IMR-90 (cell line): ENCODE results near the gene DENND1C. TPM values are rescaled to one million over a fixed set of nuclear protein-coding genes. Genes with fewer than 3 reads are reported as not detected.

ENCODE experiments used
- ATAC-seq: fragments of 200-7000 bp; cut with Tn5 transposase; 2 replicates; pipeline ENCODE4 v1.9.1; 2020; ENCODE audit warnings: low read depth, mild to moderate bottlenecking, moderate library complexity
- BruUV-seq: library from RNA; stranded (reverse); fragments of 400-500 nt; replicated peaks from 2 replicates; lab custom pipeline; 2021; lab: Mats Ljungman, UMichigan
- CTCF ChIA-PET: fragments of 300-600 bp; formaldehyde crosslinking; extraction: SDS; loops from one replicate; lab custom pipeline; 2021; ENCODE audit warnings: antibody characterized with exemption; lab: Yijun Ruan, JAX
- POLR2A ChIA-PET: fragments of 300-600 bp; sonication (Branson Sonifier 250); formaldehyde crosslinking; loops from one replicate; lab custom pipeline; 2022; ENCODE audit warnings: antibody characterized with exemption; ENCODE audit not compliant: unreplicated experiment; lab: Charles Lee
- DNase-seq: peaks from one replicate; pipeline ENCODE4 v3.0.0; 2013
- H2AFZ ChIP-seq: replicated peaks from 2 replicates; pipeline ENCODE3; 2013; ENCODE audit warnings: low read length, mild to moderate bottlenecking; ENCODE audit not compliant: poor library complexity
- H2AK5ac ChIP-seq: 2 replicates; pipeline ENCODE4 v1.6.1; 2013; ENCODE audit warnings: low read depth, low read length, inconsistent platforms
- H2AK9ac ChIP-seq: replicated peaks from 2 replicates; pipeline ENCODE3; 2013; ENCODE audit warnings: mild to moderate bottlenecking, low read depth, low read length, moderate library complexity; ENCODE audit not compliant: poor library complexity
- H2BK120ac ChIP-seq: 2 replicates; pipeline ENCODE4 v1.6.1; 2013; ENCODE audit warnings: low read depth, low read length, inconsistent platforms
- H2BK15ac ChIP-seq: 3 replicates; pipeline ENCODE4 v1.6.1; 2013; ENCODE audit warnings: low read depth, low read length, inconsistent platforms
- H2BK20ac ChIP-seq: 2 replicates; pipeline ENCODE4 v1.6.1; 2013; ENCODE audit warnings: low read depth, mild to moderate bottlenecking, inconsistent platforms, low read length, moderate library complexity
- H2BK5ac ChIP-seq: 2 replicates; pipeline ENCODE4 v1.6.1; 2013; ENCODE audit warnings: mild to moderate bottlenecking, low read depth, low read length, inconsistent platforms; ENCODE audit not compliant: poor library complexity, severe bottlenecking
- H3K14ac ChIP-seq: replicated peaks from 2 replicates; pipeline ENCODE4 v1.6.1; 2013; ENCODE audit warnings: low read depth, low read length, inconsistent platforms
- H3K18ac ChIP-seq: 2 replicates; pipeline ENCODE4 v1.6.1; 2013; ENCODE audit warnings: low read depth, low read length, control low read depth
- H3K23ac ChIP-seq: 2 replicates; pipeline ENCODE4 v1.6.1; 2013; ENCODE audit warnings: low read depth, low read length, inconsistent platforms
- H3K27ac ChIP-seq: 2 replicates; pipeline ENCODE4 v1.5.1; 2013; ENCODE audit warnings: mild to moderate bottlenecking, control low read depth, low read length; ENCODE audit not compliant: insufficient read depth
- H3K27me3 ChIP-seq: 2 replicates; pipeline ENCODE4 v1.6.1; 2013; ENCODE audit warnings: low read length; ENCODE audit not compliant: control insufficient read depth, insufficient read depth
- H3K36me3 ChIP-seq: 2 replicates; pipeline ENCODE4 v1.6.1; 2013; ENCODE audit warnings: low read length, mixed read lengths; ENCODE audit not compliant: control insufficient read depth, insufficient read depth
- H3K4ac ChIP-seq: 2 replicates; pipeline ENCODE4 v1.6.1; 2013; ENCODE audit warnings: low read depth, low read length, inconsistent platforms
- H3K4me1 ChIP-seq: 2 replicates; pipeline ENCODE4 v1.6.1; 2013; ENCODE audit warnings: low read length, mixed read lengths; ENCODE audit not compliant: control insufficient read depth, insufficient read depth
- H3K4me2 ChIP-seq: 2 replicates; pipeline ENCODE4 v1.6.1; 2013; ENCODE audit warnings: low read depth, mild to moderate bottlenecking, control low read depth, low read length, moderate library complexity
- H3K4me3 ChIP-seq: 2 replicates; pipeline ENCODE4 v1.5.1; 2013; ENCODE audit warnings: low read depth, mild to moderate bottlenecking, control low read depth, low read length, moderate library complexity; ENCODE audit not compliant: insufficient read depth
- H3K56ac ChIP-seq: 2 replicates; pipeline ENCODE4 v1.6.1; 2013; ENCODE audit warnings: low read length, inconsistent platforms; ENCODE audit not compliant: insufficient read depth; ENCODE audit errors: extremely low read depth
- H3K79me1 ChIP-seq, 2 experiments: 2 replicates each; pipeline ENCODE4 v1.6.1; 2013; ENCODE audit warnings: low read length in 2 of 2, inconsistent platforms in 1 of 2, low read depth in 1 of 2
- H3K9ac ChIP-seq: 2 replicates; pipeline ENCODE4 v1.6.1; 2013; ENCODE audit warnings: low read depth, low read length, control low read depth
- H3K9me1 ChIP-seq: 2 replicates; pipeline ENCODE4 v1.6.1; 2013; ENCODE audit warnings: low read length, inconsistent platforms; ENCODE audit not compliant: insufficient read depth
- H3K9me3 ChIP-seq: 2 replicates; pipeline ENCODE4 v1.6.1; 2013; ENCODE audit warnings: low read length; ENCODE audit not compliant: control insufficient read depth, insufficient read depth
- H4K20me1 ChIP-seq: 2 replicates; pipeline ENCODE4 v1.6.1; 2013; ENCODE audit warnings: low read length, inconsistent platforms; ENCODE audit not compliant: insufficient read depth
- H4K5ac ChIP-seq: 2 replicates; pipeline ENCODE4 v1.6.1; 2013; ENCODE audit warnings: mild to moderate bottlenecking, low read depth, low read length, control low read depth
- H4K8ac ChIP-seq, 2 experiments: 2 replicates each; pipeline ENCODE4 v1.6.1; 2013; ENCODE audit warnings: low read depth in 2 of 2, low read length in 2 of 2, control low read depth in 1 of 2, inconsistent platforms in 1 of 2
- H4K91ac ChIP-seq: 2 replicates; pipeline ENCODE4 v1.6.1; 2013; ENCODE audit warnings: low read depth, low read length, inconsistent platforms; ENCODE audit not compliant: insufficient read depth
- CHD1 ChIP-seq: IDR thresholded peaks from 2 replicates; pipeline ENCODE4 v1.6.1; 2012; ENCODE audit warnings: low read depth, low read length, improper control_type of control experiment
- FOS ChIP-seq: fragments of 150-350 bp; IDR thresholded peaks from 2 replicates; pipeline ENCODE4 v1.6.1; 2016; ENCODE audit warnings: low read depth, low read length
- MXI1 ChIP-seq: IDR thresholded peaks from 2 replicates; pipeline ENCODE4 v1.6.1; 2012; ENCODE audit warnings: low read depth, mild to moderate bottlenecking, low read length, moderate library complexity, borderline replicate concordance
- NFE2L2 ChIP-seq: fragments of 150-350 bp; IDR thresholded peaks from 2 replicates; pipeline ENCODE4 v1.6.1; 2016; ENCODE audit warnings: low read depth, mild to moderate bottlenecking, low read length
- POLR2A ChIP-seq: IDR thresholded peaks from 2 replicates; pipeline ENCODE4 v1.6.1; 2012; ENCODE audit warnings: mild to moderate bottlenecking, low read depth, low read length
- RAD21 ChIP-seq: IDR thresholded peaks from 2 replicates; pipeline ENCODE4 v1.6.1; 2012; ENCODE audit warnings: low read length, improper control_type of control experiment
- RFX5 ChIP-seq: IDR thresholded peaks from 2 replicates; pipeline ENCODE4 v1.8.0; 2012; ENCODE audit warnings: low read depth, mild to moderate bottlenecking, low read length, moderate library complexity
- WGBS, 2 experiments: methylation state at CpG; one replicate each; pipeline versions ENCODE4 v1.1.5 to v1.1.7; 2013; ENCODE audit warnings: missing lambda C conversion rate in 2 of 2; ENCODE audit not compliant: insufficient read length in 1 of 2; ENCODE audit errors: extremely low coverage in 2 of 2; 5-methylcytosine and 5-hydroxymethylcytosine counted together
- dilution Hi-C: fragments of 300-500 bp; cut with HindIII; formaldehyde crosslinking; loops from one replicate; pipeline ENCODE4 v1.14.3; 2018; ENCODE audit warnings: low sequenced_read_pairs; ENCODE audit not compliant: unreplicated experiment
- in situ Hi-C: fragments of 300-500 bp; cut with MboI; formaldehyde crosslinking; loops from 3 replicates; pipeline ENCODE4 v1.14.3; 2019; ENCODE audit warnings: low sequenced_read_pairs, inconsistent platforms, mixed read lengths
- intact Hi-C: fragments of 100-400 bp; cut with micrococcal nuclease; formaldehyde crosslinking; loops from 2 replicates; pipeline ENCODE4 v1.10.0; 2022
- polyA plus RNA-seq, 3 experiments: library from polyadenylated mRNA; depleted of rRNA; stranded (reverse); fragments of >200 nt; gene quantifications; 2 replicates each; pipeline ENCODE4 v1.2.3, GENCODE V29; 2012; ENCODE audit warnings: low replicate concordance in 1 of 3
- total RNA-seq: library from RNA; depleted of rRNA; stranded (reverse); fragments of >200 nt; gene quantifications from 2 replicates; pipeline ENCODE4 v1.2.3, GENCODE V29; 2012
- TF ChIP-seq, protein P1 (sequence below): fragments of 150-350 bp; IDR thresholded peaks from 2 replicates; pipeline ENCODE4 v1.6.1; 2016; ENCODE audit warnings: low read depth, mild to moderate bottlenecking, low read length, moderate library complexity, borderline replicate concordance

Gene DENND1C
- total and polyA plus RNA-seq, 2 of the 4 experiments (the other 2 are of a cell fraction), result not detected

DNA sequence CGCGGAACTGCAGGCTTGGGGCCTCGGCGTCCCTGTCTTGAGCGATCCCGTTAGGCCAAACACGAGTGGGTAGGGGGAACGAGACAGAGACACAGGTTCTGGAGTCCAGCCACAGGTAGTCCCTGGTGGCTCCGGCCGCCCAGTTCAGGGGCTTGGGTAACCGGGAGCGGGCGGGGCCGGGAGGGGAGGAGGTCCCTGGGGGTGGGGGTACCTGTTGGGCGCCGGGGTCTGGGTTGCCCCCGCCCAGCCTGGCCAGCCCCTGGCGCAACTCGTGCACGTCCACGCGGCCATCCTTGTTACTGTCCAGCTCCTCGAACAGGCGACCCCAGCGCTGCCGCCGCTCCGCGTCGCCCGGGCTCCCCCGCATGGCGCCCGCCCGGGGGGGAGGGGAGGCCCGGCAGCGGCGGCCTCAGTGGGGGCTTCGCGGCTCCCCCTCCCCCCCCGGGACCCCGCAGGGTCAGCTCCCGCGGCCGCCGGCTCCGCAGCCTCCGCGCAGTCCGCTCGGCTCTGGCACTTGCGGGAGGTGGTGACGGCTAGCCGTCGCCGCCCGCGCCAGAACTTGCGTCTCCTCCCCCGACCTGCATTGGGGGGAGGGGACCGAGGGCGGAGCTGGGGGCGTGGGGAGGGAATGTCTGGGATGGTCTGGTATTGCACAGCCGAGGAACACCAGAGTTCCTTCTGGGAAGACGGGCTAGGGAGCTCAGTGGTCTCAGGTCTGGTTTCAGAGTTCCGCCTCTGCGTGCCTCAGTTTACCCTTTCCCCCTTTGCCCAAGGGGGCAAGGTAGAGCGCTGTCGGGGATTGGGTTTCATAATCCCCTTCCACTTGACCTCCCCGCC, 22.1 kb downstream of the DENND1C start, which contains the start of gene SLC25A23 (continued):
- TF ChIP-seq CHD1 (no peak), RFX5 (no peak), POLR2A (no peak), NFE2L2 (no peak)

DNA sequence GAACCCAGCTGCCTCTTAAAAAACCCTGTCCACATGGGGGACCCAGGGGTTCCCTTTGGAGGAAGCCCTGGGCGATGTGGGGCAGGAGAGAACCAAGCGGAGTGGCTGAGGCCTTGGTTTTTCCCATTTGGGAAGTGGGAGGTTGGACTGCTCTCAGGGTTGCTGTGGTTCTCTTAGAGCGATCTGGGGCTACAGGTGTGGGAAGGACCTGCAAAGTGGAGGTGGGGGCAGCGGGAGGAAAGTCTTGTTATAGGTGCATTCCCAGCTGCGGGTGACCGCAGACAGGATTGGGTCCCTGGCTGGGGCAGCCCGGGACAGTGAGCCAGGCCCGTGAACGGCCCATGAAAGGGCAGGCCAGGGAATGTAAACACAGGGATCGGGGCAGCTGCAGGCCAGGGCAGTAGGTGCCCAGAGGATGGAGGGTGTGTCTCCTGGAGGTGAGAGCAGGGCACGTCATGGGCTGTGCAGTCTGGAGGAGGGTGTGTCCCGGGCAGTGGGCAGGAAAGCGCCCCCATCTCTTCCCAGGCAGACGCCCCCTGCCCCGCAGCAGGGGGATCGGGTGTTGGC, 22.8 kb downstream of the DENND1C start:
- 20% methylated on average over 5 of the region's 16 CpGs; no CpG with 5 or more reads in 1 of the 2 experiments for WGBS, 2 experiments
- no peak for DNase-seq
- CTCF ChIA-PET, result interaction anchor here (0.6 kb wide), 1 partner anchor 170 kb away, joined by 4 read pairs; no protein-coding TSS in a partner anchor

More for the DNA sequence above, 22.8 kb downstream of the DENND1C start:
- Histone ChIP-seq H4K91ac (no peak overlapping the region), H2BK15ac (no peak overlapping the region), H2AFZ (peak overlapping the region; percentile 90), H3K79me1 (peaks cover 0 to 3% of the 10 kb centered on the region in 2 experiments; a peak in 1 of 4 replicates), H3K14ac (no peak overlapping the region), H2AK9ac (peak overlapping the region; percentile 52), H3K27me3 (peaks cover 3% of the 10 kb centered on the region), H3K9me3 (peaks cover 9% of the 10 kb centered on the region; the same call in 1 of the 2 replicates), H3K9ac (peak overlapping the region; percentile 27), H4K8ac (no peak overlapping the region), H3K27ac (no peak overlapping the region), H3K4me3 (peak overlapping the region; percentile 58), H4K5ac (no peak overlapping the region), H3K56ac (no peak overlapping the region), H3K36me3 (peaks cover 9% of the 10 kb centered on the region), H2BK5ac (no peak overlapping the region), H2BK120ac (no peak overlapping the region), H3K4ac (no peak overlapping the region), H2AK5ac (no peak overlapping the region), H3K23ac (no peak overlapping the region), H3K4me2 (peak overlapping the region; percentile 66), H3K4me1 (peaks cover 3% of the 10 kb centered on the region; the same call in 1 of the 2 replicates), H4K20me1 (no peaks in the 10 kb centered on the region), H2BK20ac (no peak overlapping the region), H3K18ac (no peak overlapping the region), H3K9me1 (no peaks in the 10 kb centered on the region; the same call in 1 of the 2 replicates)
- POLR2A ChIA-PET, result no interaction called here
- intact Hi-C loops (loop anchor here (10.0 kb wide), 1 partner anchor 664 kb away; the partner anchor contains the start of gene DUS3L), in situ Hi-C loops (no loop called here), dilution Hi-C loops (no loop called here)
- BruUV-seq, result no TSS peak
- ATAC-seq, result no peak
- no peak for TF ChIP-seq RAD21
- no peak for TF ChIP-seq FOS
- TF ChIP-seq MXI1, result no peak
- TF ChIP-seq, protein P1, sequence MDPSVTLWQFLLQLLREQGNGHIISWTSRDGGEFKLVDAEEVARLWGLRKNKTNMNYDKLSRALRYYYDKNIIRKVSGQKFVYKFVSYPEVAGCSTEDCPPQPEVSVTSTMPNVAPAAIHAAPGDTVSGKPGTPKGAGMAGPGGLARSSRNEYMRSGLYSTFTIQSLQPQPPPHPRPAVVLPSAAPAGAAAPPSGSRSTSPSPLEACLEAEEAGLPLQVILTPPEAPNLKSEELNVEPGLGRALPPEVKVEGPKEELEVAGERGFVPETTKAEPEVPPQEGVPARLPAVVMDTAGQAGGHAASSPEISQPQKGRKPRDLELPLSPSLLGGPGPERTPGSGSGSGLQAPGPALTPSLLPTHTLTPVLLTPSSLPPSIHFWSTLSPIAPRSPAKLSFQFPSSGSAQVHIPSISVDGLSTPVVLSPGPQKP, result no peak
